HFF-Myc (cell line): ENCODE results near the gene RBP3.

Experiments
- DNase-seq: peaks from one replicate; pipeline ENCODE4 v3.0.0-alpha.2; 2011; ENCODE audit warnings: low read depth; ENCODE audit errors: extremely low read depth
- H3K4me3 ChIP-seq: replicated peaks from 2 replicates; pipeline ENCODE4 v1.5.1; 2011; ENCODE audit warnings: low read depth, mild to moderate bottlenecking, control low read depth, low read length
- TF ChIP-seq, protein P1 (sequence below): IDR thresholded peaks from 2 replicates; pipeline ENCODE4 v1.5.1; 2012; ENCODE audit warnings: mild to moderate bottlenecking, low read depth, low read length, control low read depth; ENCODE audit errors: missing control alignments

Gene RBP3

DNA sequence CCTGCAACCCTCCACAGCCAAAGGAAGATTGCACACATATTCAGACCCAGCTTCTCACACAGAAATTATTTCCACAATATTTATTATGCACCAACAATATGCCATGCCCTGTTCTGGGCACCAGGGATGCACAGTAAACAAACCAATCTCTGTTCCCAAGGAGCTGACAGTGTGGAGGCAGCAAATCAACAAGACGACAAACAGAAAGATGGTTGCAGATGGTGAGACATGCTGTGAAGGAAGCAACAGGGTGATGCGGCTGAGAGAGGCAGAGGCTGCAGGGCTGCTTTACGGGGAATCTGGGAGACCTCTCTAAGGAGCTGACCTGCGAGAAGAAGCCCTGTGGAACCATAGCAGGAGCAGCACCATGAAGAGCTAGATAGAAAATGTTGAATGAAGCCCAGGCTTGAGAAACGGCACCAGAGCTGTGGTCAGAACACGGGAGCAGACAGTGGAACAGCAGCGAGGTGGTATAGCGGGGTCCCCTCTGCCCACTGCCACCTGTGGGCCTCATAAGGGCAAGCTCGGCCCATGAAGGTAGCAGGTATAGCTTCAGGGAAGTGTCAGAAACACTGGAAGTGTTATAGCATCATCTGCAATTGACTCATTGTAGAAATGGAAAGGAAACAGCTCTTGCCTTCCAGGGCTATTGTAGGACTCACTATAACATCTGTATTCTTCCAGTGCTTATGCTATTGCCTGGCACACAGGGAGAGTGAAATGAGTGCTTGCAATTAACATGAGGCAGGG, 17.4 kb downstream of the RBP3 start:
- H3K4me3 ChIP-seq, result no peak overlapping the region
- no peak for DNase-seq
- TF ChIP-seq, protein P1, sequence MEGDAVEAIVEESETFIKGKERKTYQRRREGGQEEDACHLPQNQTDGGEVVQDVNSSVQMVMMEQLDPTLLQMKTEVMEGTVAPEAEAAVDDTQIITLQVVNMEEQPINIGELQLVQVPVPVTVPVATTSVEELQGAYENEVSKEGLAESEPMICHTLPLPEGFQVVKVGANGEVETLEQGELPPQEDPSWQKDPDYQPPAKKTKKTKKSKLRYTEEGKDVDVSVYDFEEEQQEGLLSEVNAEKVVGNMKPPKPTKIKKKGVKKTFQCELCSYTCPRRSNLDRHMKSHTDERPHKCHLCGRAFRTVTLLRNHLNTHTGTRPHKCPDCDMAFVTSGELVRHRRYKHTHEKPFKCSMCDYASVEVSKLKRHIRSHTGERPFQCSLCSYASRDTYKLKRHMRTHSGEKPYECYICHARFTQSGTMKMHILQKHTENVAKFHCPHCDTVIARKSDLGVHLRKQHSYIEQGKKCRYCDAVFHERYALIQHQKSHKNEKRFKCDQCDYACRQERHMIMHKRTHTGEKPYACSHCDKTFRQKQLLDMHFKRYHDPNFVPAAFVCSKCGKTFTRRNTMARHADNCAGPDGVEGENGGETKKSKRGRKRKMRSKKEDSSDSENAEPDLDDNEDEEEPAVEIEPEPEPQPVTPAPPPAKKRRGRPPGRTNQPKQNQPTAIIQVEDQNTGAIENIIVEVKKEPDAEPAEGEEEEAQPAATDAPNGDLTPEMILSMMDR, result no peak

DNA sequence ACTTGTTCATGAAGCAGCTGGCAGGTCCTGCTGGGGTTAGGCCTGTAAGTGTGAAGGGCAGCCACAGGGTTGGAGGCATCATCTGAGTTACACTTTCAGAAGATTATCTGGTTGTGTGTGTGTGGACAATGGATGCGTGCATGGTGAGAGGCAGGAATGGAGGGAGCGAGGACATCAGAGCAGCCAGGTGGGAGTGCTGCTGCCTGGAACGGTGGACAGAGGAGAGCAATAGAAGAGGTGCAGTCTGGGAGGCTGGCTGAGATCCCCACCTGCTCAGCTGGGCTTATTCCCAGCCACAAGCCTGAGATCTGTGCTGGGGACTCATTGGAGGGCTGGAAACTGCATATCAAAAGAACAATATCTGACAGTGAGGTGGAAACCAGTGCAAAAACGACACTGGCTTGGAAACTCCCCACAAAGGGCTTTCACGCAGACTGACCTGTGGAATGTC, 18.0 kb downstream of the RBP3 start:
- TF ChIP-seq, protein P1, result no peak
- DNase-seq, result no peak
- H3K4me3 ChIP-seq, result no peak overlapping the region

DNA sequence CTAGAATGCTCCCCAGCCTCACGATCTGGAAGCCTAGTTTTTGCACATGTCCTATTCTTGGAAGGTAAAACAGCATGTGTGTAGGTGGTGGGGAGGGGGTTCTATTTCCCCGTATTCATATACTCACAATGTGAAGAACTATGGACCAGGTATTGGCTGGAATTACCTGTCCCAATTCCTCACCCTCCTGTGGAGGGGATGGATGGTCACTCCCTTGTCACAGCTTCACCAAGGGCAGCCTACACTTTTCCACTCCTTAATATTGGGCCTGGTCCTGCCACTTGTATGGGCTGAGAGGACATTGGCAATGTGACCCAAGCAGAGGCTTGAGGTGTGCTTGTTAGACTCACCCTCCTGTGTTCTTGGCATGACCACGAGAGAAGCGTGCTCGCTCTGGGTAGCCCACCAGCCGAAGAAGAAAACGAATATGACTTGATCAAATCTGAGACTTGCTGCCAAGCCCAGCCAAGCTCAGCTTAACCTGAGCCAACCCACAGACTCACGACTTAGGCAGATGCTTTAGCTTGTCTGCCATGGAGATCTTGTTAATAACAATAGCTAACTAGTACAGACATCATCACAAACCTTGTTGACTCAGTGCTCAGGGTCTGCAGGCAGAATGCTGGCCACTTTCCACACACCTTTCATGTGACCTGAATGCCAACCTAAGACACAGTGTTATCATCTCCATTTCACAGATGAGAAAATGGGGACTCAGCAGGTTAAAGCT, 18.7 kb downstream of the RBP3 start:
- TF ChIP-seq, protein P1, result no peak

DNA sequence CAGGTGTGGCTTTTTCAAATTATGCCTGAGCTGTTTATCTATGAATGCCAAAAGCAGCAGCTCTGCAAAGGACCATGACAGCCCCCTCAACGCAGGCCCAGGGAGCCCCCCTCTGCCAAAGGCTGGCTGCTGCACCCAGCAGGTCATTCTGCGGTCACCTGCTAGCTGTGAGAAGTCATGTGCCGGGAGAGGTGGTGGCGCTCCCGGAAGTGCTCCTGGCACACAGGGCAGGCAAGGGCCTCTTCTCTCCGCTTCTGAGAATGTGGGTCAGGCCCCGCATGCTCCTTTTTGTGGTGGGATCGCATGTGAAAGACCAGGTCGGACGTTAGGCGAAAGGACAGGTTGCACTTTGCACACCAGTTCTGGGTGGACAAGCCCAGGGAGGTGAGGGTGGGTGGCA, 19.5 kb downstream of the RBP3 start:
- DNase-seq, result no peak
- H3K4me3 ChIP-seq, result no peak overlapping the region
- TF ChIP-seq, protein P1, result no peak

More for the DNA sequence above, 18.7 kb downstream of the RBP3 start:
- H3K4me3 ChIP-seq, result no peak overlapping the region
- no peak for DNase-seq

DNA sequence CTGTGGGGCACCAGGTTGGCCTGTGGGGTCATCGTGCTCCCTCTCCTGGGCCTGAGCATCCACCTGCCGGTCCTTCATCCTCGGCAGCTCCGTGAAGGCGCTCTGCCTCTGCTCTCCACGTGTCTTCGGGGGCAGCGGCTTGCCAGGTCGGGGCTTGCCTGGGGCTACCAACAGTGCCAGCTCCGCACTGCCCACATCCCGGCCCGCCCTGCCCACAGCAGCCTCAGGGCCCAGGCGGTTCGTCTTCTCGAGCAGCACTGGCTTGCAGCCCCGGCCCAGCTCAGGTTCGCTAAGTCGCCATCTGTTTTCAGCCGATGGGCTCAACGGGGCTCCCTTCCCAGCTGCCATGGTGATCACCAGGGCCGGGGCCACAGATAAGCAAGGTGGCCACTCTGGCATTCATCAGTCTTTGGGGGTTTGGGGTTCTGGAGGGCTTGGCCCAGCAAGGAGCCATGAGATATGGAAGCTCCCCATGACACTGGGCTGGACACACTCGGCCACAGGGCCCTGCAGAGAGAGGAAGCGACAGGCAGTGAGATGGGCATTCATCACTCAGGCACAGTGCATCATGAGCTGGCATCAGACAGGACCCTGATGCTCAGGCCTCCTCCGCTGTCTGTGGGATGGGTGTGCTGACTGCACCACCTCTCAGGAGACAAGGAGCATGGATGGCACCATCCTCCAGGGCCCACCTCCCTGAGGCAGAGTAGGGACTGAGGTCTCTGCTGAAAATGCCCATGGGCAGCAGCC, 20.4 kb downstream of the RBP3 start:
- DNase-seq, result no peak
- TF ChIP-seq, protein P1, result no peak
- no peak overlapping the region for H3K4me3 ChIP-seq

DNA sequence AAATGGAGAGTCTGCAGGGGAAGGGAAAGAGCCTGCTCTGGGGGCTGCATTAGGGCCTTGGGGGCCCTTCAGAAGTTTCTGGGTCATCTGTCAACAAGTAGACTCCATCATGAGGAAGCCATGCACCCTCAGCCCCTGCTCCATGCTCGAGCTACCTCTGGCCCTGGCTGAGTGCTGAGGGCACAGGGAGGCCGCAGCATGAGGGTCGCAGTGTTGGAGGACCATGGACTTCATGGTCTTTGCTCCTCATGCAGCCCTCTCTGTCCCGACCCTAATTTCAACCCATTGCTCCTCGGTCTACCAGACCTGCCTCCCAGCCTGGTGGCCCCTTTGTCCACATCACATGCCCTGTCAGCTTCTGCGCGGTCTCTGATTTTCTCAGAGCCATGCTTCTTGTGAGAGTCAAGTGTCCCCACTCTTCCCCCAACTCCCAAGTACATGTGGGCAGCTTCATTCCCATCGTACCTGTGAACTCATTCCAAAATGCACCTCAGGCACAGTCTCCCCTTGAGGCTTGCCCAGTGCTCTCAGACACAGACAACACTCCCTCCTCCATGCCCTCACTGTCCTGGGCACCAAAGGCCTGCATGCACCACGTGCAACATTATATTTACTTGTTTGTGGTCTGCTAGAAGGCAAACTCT, 21.2 kb downstream of the RBP3 start:
- H3K4me3 ChIP-seq, result no peak overlapping the region
- TF ChIP-seq, protein P1, result no peak
- DNase-seq, result no peak
